ENCODE results near the gene MLNR.

MLNR gene

GRCh38 chr13:49190901-49191300 lies 29.2 kb upstream of the MLNR start:
- peaks cover 48% of the 10 kb centered on the region for H3K36me3 ChIP-seq (replicated peaks)
- H3K27ac ChIP-seq, result no peak overlapping the region
- H3K27me3 ChIP-seq (replicated peaks), result no peaks in the 10 kb centered on the region
- no peak for TF ChIP-seq CTCF (IDR thresholded peaks at IDR 0.05; ENCODE audit: low read depth, low read length, missing control alignments)
- in situ Hi-C loops (cut with HindIII; ENCODE audit: low pct_ligation_motif_present, low sequenced_read_pairs), result no loop called here
- no peak overlapping the region for H3K4me3 ChIP-seq (ENCODE audit: low read depth, low read length)
- no peak for DNase-seq

GRCh38 chr13:49206641-49207040 lies 13.5 kb upstream of the MLNR start:
- Histone ChIP-seq H3K27ac (no peak overlapping the region), H3K27me3 (replicated peaks) (no peaks in the 10 kb centered on the region), H3K4me3 (ENCODE audit: low read depth, low read length) (no peak overlapping the region), H3K36me3 (replicated peaks) (peaks cover 19% of the 10 kb centered on the region)
- no peak for DNase-seq
- in situ Hi-C loops (cut with HindIII; ENCODE audit: low pct_ligation_motif_present, low sequenced_read_pairs), result no loop called here
- TF ChIP-seq CTCF (IDR thresholded peaks at IDR 0.05; ENCODE audit: low read depth, low read length, missing control alignments), result no peak

GRCh38 chr13:49208619-49209018 lies 11.5 kb upstream of the MLNR start:
- peaks cover 15% of the 10 kb centered on the region for H3K36me3 ChIP-seq (replicated peaks)
- no peak overlapping the region for H3K27ac ChIP-seq
- no peak for DNase-seq
- in situ Hi-C loops (cut with HindIII; ENCODE audit: low pct_ligation_motif_present, low sequenced_read_pairs), result no loop called here
- no peak overlapping the region for H3K4me3 ChIP-seq (ENCODE audit: low read depth, low read length)
- TF ChIP-seq CTCF (IDR thresholded peaks at IDR 0.05; ENCODE audit: low read depth, low read length, missing control alignments), result no peak
- H3K27me3 ChIP-seq (replicated peaks), result no peaks in the 10 kb centered on the region

GRCh38 chr13:49210114-49210513 lies 10.0 kb upstream of the MLNR start:
- Histone ChIP-seq H3K27me3 (replicated peaks) (no peaks in the 10 kb centered on the region), H3K4me3 (ENCODE audit: low read depth, low read length) (no peak overlapping the region), H3K27ac (no peak overlapping the region), H3K36me3 (replicated peaks) (peaks cover 13% of the 10 kb centered on the region)
- in situ Hi-C loops (cut with HindIII; ENCODE audit: low pct_ligation_motif_present, low sequenced_read_pairs), result no loop called here
- TF ChIP-seq CTCF (IDR thresholded peaks at IDR 0.05; ENCODE audit: low read depth, low read length, missing control alignments), result no peak
- DNase-seq, result no peak

- no peak overlapping the region for H3K4me3 ChIP-seq (ENCODE audit: low read depth, low read length)
- no peak for DNase-seq
- in situ Hi-C loops (cut with HindIII; ENCODE audit: low pct_ligation_motif_present, low sequenced_read_pairs), result no loop called here
- H3K36me3 ChIP-seq (replicated peaks), result peaks cover 13% of the 10 kb centered on the region
- H3K27ac ChIP-seq, result no peak overlapping the region
- TF ChIP-seq CTCF (IDR thresholded peaks at IDR 0.05; ENCODE audit: low read depth, low read length, missing control alignments), result no peak
- H3K27me3 ChIP-seq (replicated peaks), result no peaks in the 10 kb centered on the region
These were observed 9.5 kb upstream of the MLNR start for GRCh38 chr13:49210669-49211068.

- no peak overlapping the region for H3K27ac ChIP-seq
- H3K4me3 ChIP-seq (ENCODE audit: low read depth, low read length), result no peak overlapping the region
- no peaks in the 10 kb centered on the region for H3K36me3 ChIP-seq (replicated peaks)
- DNase-seq, result no peak
- peaks cover 5% of the 10 kb centered on the region for H3K27me3 ChIP-seq (replicated peaks)
- no peak for TF ChIP-seq CTCF (IDR thresholded peaks at IDR 0.05; ENCODE audit: low read depth, low read length, missing control alignments)
- in situ Hi-C loops (cut with HindIII; ENCODE audit: low pct_ligation_motif_present, low sequenced_read_pairs), result no loop called here
These were observed 6.6 kb upstream of the MLNR start for GRCh38 chr13:49213539-49213938.

Data from brain microvascular endothelial cell (primary cell).